DMS114 treated with DMSO at 0.1 percent for 48 hours (cell line): ENCODE measurements around the gene IRF2BP1.

Source experiments
- DNase-seq: peaks from one replicate; lab custom pipeline; 2025; ENCODE audit not compliant: unreplicated experiment; lab: John Stamatoyannopoulos, UW

Gene IRF2BP1

DNA sequence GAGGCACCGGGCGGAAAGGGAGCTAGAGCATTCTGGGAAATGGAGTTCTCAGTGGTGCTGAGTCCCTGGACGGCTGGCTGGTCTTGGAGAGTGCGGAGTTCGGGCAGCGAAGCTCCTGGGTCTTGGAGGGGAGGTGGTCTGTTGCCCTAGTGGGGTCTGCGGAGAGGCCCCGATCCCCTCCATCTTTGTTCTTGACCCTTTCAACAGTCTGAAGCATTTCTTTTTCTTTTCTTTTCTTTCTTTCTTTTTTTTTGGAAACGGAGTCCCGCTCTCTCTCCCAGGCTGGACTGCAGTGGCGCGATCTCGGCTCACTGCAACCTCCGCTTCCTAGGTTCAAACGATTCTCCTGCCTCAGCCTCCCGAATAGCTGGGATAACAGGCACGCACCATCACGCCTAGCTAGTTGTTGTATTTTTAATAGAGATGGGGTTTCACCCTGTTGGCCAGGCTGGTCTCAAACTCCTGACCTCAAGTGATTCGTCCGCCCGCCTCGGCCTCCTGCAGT lies 22.6 kb downstream of the IRF2BP1 start:
- DNase-seq, result no peak

DNA sequence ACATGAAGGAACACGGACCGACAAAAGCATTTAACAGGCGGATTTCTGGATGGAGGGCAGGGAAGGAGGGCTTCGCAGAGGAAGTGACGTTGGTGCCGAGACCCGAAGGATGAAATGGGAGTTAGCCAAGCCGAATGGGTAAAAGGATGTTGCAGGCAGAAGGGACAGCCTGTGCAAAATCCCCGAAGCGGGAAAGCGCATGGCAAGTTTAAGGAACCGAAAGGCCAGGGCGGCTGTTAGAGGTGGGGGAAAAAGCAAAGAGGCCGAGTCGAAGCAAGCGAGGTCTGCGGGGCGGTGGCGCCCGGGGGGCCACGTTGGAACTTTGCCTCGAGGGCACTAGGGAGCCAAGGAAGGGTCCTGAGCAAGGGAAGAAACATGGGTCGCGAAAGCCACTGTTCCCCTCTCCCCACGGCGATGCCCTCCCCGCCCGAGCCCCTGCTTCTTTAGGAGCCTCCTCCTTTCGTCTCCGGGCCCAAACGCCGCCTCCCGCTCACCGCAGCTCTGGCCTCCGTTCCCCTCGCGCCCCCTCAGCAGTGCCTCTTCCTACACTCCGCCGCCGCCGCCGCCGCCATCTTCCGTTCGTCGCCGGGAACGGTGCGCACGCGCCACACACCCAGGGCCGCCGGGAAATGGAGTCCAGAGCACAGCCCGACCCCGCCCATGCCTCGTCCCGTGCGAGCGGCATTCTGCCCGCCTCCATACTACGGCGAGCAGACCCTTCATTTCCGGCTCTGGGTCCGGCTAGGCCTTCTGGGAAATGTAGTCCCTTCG lies 23.2 kb downstream of the IRF2BP1 start, which contains the start of gene SYMPK:
TSS of gene SYMPK (minus strand) at position 584 of the 771 bp plus-strand sequence. CDS start 8,652 bp downstream, outside the sequence.
- peak; percentile 93 for DNase-seq

DNA sequence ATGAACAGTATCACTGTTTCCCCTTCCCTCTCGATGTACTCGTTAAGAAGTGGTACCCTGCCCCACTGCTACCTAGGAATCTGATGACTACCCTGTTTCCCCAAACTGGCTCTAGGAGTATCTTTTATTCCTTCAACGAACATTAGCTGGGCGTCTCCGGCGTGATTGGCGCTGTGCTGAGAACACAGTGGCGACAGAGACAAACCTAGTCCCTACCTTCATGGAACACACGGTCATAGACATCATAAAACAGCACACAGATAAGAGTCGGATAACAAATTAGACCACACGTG lies 23.7 kb downstream of the IRF2BP1 start:
- no peak for DNase-seq

DNA sequence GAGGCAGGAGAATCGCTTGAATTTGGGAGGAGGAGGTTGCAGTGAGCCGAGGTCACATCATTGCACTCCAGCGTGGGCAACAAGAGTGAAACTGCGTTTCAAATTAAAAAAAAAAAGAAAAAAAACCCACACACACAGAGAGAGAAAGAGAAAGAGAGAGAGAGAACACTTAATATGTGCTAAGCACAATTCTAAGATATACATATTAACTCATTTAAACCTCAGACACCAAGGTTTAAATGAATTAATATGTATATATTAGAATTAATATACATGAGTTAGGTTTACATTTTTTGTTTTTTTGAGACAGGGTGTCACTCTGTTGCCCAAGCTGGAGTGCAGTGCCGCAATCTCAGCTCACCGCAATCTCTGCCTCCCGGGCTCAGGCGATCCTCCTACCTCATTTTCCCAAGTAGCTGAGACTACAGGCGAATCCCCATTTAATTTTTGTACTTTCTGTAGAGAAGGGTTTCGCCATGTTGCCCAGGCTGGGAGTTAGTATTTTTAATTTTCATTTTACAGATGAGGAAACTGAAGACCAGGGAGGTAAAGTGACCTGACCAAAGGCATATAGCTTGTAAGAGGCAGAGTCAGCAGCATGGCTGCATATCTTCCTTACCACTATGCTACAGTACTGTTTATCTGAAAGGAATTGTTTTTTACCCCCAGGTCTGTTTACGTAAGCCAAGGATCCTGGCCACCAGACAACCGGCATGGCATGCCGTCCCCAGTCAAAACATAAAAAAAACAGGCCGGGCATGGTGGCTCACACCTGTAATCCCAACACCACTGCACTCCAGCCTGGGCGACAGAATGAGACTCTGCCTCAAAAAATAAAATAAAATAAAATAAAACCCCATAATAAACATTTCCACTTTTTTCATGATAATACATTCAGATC lies 25.3 kb downstream of the IRF2BP1 start:
- DNase-seq, result no peak

DNA sequence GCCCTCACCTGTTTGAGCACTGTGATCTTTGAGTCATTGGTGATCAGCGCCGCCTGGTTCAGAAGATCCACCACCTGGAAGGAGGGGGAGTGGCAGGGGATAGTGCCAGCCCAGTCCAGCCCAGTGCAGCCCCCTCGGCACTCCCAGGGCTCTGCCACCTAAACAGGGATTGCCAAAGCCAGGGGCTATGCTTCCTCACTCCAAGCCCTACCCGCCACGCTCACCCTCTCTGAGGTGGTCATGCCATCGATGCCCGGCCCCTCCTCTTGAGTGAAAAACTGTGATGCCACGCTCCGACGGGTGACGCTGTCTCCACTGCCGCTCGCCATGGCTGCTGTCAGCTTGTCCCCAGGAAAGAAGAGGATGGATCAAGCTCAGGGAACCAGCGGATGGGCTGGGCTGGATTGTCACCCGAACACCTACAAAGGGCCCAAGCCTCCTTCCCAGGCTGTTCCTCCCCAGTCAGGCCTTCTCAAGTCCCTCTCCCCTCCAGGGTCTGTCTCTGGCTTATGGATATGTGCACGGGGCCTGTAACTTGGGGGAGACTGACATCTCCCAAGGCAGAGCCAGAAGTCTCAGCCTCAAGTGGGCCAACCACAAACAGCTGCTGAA lies 31.7 kb downstream of the IRF2BP1 start:
- DNase-seq, result no peak

DNA sequence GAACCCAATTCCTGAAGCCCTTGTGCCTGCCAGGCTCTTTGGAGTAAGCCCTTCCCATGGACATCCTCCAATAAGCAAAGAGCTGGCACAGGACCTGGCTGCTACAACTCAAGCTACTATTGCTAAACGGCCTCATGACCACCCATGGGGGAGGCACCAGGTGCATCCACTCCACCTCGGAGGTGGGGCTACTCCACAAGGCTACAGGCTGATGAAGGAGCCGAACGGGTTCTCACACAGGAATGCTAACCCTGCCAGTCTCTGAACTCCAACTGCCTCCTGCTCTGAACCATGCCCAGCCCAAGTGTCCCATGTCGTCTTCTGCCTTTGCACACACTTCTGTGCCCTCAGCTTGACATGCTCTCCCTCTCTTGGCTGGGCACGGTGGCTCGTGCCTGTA lies 33.0 kb downstream of the IRF2BP1 start:
- no peak for DNase-seq

DNA sequence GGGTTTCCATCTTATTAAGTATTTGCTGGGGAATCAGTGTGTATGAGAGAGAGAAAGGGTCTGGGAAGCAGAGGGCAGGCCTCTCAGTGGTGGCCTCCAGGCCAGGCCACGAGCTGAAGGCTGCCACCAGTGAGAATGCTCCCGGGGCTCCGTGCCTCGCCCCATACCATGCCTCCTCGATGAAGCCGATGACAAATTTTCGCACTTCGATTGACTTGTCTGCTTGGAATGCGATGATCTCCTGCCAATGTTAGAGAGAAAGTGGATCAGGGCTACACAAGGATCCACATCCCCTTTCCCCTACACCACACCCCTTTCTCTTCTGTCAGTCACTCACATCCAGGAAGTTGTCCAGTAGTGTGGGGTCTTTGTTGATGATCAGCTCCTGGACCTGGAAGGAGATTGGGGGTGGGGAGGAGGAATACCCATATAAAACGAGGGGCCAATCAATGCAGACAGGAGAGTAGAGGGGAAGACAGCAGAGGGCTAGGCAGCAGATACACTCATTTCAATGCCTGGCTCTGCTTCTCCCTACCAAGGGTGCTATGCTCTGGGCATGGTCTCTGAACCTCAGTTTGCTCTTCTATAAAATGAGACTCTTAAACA lies 33.7 kb downstream of the IRF2BP1 start:
- no peak for DNase-seq

DNA sequence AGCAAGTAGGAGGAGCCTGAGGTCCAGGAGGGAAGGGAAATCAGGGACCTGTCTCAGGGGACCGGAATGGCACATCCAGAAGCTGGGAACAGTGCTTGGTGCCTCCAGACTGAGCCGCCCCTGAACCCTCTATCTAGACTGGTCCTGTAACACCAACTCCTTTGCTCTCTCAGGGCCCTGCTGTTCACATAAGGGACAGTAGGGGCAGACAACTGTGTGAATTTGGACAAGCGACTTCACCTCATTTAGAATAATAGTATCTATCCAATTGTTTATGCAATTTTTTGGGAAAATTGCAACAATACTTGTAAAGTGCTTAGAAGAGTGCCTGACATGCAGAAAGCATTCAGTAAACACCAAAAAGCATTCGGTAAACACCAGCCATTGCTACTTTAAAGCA lies 37.0 kb downstream of the IRF2BP1 start:
- no peak for DNase-seq

DNA sequence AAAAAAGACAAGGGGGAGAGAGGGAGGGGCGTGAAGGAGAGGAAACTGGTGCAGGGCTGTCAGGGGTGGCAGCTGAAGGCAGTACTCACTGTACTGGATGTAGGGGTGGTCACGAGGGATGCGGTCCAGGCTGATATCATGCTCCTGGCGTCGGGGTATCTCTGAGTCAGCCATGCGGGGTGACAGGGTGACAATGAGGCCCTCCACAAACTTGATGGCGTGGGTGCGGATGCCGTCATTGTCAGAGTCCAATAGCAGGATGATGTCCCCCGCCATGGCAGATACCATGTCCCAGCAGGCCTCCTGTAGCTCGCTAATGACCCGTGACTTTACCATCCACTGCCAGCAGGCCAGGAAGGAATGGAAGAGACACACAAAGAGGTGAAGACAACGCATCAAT lies 38.3 kb downstream of the IRF2BP1 start:
- DNase-seq, result no peak

DNA sequence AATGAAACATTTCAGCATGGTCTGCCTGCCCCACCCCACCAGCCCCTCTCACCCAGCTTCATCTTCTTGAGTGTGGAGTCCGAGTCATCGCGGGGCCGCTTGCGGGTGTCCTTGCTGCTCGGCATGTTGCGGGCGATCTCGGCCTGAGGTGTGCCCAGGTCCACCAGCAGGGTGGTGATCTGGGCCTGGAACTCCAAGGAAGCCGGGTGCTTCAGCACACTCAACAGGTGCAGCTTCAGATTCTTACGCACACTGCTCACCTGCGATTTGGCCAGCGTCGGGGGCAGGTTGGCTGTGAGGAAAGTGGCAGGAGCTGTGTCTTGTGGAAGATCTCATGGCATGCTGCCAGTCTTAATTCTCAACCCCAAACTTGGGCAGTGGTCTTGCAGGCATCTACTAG lies 43.7 kb downstream of the IRF2BP1 start:
- no peak for DNase-seq

DNA sequence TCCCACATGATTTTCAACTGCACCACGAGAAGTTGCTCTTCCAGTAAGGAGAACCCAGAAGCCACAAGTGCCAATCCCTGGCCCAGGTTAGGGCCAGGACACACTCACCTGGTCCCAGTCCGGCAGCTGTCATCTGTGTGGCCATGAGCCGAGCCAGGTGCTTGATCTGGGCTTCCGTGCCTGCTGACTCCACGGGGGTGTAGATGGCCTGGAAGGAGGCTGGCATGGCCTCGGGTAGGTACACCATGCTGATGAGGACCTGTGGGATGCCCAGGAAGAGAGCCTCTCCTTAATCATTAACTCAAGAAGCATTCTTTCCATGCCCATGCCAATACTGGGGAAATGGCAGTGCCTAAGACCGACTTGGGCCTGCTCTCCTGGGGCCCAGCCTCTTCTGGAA lies 51.0 kb downstream of the IRF2BP1 start:
- no peak for DNase-seq
